Stimulated activated CD4-positive, alpha-beta T cell treated with anti-CD3 and anti-CD28 coated beads, Interleukin-2, amount 100 ng/mL, for 24 hours (primary cell): Measurements from ENCODE around the gene NECTIN3.

Experiments
- DNase-seq, 2 donors: peaks; one replicate each; pipeline ENCODE4 v3.0.0-alpha.2; 2020

The NECTIN3 gene, protein sequence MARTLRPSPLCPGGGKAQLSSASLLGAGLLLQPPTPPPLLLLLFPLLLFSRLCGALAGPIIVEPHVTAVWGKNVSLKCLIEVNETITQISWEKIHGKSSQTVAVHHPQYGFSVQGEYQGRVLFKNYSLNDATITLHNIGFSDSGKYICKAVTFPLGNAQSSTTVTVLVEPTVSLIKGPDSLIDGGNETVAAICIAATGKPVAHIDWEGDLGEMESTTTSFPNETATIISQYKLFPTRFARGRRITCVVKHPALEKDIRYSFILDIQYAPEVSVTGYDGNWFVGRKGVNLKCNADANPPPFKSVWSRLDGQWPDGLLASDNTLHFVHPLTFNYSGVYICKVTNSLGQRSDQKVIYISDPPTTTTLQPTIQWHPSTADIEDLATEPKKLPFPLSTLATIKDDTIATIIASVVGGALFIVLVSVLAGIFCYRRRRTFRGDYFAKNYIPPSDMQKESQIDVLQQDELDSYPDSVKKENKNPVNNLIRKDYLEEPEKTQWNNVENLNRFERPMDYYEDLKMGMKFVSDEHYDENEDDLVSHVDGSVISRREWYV

DNA sequence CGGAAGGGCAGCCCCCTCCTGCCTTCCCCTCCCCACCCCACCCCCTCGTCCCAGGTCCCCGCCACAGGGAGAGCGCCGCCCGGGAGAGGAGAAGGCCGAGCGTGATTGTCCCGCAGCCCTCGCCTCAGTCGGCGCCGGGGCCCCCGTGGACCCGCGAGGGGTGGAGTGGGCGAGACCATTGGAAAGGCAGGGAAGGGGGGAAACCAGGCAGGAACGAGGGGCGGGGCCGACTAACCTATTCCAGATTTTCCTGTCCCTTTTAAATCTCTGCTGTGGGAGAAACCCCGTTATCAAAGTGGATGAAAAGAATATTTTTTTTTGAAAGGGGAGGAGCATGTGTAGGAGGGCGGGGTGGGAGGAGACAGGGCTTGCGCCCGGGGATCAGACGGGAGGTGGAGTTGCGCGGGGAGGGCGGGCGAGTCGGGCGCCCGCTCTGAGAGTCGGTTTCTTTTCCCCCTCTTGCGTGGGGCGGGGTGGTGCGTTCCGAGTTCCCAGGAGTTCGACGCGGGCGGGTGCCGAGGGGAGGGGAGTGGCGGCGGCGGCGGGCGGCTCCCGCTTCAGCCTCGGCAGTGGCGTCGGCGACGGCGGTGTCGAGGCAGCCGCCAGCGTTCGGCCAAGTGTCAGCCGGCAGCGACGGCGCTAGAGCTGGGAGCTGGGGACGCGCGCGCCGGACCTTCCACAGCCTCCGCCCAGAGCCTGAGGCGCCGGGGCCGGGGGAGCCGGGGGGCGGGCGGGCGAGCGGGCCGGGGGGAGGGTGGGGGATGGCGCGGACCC is at the start of gene NECTIN3:
TSS of gene NECTIN3 (plus strand) at position 560 of the 774 bp plus-strand sequence. CDS start at position 762, 202 bp downstream.
- DNase-seq = peak; percentile 84 to 87

DNA sequence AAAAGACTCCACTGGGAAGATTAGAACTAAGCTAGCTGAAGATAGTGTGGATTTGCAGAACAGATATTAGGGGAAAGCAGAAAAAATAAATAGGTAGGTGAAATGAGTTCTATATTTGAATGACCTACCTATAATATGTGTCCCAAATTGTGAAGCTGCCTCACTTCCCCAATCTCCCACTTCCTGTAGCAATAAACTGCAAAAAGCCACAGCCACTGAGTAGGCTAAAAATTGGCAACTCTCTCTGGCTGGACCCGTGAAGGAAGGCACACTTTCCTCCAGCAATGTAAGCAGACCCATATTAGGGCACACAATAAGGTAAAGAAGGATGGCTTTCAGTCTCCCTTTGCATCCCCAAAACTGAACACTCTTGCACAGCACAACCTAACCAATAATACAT is 43.7 kb upstream of the NECTIN3 start:
- no peak for DNase-seq

DNA sequence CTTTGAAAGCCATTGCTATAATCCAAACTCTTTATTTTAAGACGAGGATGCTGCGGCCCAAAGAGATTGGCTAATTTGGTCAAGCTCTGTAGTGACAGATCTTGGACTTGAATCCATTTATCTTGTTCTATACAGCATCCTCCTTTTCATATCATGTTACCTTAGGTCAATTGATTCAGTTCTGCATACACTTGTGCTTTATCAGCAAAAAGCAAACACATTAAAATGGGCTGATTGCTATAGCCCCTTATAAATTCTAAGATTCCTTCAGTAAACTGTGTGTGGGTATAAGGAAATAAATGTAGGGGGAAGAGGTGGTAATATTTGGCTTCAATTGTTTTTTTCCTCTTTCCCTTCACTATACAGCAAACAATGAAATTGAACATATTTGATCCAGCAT is 40.1 kb upstream of the NECTIN3 start:
- DNase-seq = no peak

DNA sequence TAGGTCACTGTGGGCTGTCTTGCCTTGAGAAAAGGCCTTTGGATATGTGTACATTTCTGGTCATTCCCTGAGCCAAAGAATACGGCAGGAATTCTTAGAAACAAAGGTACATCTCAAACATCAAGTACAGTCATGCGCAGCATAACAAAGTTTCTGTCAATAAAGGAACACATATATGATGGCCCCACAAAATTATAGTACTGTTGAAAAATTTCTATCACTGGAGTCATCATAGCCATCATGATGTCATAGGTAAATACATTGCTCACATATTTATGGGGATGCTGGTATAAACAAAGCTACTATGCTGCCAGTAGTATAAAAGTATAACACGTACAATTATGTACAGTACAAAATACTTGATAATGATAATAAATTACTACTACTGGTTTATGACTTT is 38.9 kb upstream of the NECTIN3 start:
- no peak for DNase-seq

DNA sequence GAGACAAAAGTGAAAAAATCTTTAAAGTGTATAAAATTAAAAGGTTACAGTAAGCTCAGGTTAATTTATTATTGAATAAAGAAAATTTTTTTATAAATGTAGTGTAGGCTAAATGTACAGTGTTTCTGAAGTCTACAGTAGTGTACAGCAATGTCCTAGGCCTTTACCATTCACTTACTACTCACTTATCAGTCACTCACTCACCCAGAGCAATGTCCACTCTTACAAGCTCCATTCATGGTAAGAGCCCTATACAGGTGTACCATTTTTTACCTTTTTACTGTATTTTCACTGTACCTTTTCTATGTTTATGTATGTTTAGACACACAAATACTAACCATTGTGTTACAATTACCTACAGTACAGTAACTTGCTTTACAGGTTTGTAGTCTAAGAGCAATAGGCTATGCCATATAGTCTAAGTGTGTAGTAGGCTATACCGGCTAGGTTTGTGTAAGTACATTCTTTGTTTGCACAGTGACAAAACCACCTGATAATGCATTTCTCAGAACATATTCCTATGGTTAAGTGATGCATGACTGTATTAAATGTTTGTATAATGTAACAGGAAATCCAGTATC is 38.1 kb upstream of the NECTIN3 start:
- no peak for DNase-seq

DNA sequence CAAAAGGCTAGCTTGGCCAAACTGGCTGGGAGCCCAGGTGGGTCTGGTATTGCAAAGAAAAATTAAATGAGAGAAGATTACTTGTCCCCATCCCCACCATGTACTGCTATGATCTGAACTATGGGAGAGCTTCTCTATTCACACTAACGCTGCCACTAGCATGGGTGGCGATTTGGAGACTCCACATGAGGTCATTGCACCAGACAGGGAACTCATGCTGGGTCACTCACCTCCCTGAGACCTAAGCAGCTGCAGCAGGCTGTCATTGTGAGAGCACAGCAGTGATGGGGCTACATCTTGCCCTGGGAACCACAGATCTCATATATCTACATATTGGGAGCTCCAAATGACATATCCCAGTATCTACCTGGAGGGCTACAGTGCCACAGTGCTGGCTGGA is 36.3 kb upstream of the NECTIN3 start:
- no peak for DNase-seq

DNA sequence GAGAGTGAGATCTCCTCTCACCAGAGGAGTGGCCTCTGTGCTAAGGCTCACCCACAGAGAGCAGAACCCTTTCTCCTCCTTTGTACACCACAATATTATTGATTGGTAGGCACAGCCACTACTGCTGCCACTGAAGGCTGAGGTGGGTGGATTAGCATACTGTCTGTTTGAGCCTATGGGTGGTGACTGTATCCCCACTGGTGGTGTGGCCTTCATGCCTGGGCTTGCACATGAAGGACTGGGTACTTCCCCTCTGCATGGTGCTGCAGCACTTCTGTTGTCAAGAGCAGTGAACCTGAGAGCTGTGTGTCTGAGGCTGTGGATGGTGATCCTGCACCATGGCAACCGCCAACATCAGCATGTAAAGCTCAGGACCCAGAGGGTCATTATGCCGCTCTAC is 35.7 kb upstream of the NECTIN3 start:
- no peak for DNase-seq

DNA sequence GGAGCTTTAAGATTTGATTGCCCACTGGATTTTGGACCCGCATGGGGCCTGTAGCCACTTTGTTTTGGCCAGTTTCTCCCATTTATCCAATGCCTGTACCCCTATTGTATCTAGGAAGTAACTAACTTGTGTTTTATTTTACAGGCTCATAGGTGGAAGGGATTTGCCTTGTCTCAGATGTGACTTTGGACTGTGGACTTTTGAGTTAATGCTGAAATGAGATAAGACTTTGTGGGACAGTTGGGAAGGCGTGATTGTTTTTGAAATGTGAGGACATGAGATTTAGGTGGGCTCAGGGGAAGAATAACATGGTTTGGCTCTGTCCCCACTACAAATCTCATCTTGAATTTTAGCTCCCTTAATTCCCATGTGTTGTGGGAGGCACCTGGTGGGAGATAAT is 30.7 kb upstream of the NECTIN3 start:
- DNase-seq = no peak

DNA sequence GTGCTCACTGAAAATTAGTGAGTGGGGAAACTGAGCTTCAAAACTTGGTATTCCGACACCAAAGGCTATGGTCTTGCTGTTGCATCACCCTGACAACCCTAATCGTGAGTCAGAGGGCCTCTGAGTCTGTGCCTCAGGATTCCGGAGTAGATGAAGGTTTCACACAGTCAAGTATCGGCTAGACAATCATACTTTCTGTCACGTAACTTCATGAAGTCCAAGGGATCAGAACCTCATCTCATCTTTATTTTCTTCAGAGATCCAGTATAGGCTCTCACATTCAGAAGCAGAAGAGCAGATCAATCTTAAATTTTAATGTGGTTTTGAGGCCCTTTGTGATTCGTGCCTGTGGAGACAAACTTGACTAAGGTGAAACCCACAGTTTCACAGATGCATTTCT is 26.1 kb upstream of the NECTIN3 start:
- no peak for DNase-seq

DNA sequence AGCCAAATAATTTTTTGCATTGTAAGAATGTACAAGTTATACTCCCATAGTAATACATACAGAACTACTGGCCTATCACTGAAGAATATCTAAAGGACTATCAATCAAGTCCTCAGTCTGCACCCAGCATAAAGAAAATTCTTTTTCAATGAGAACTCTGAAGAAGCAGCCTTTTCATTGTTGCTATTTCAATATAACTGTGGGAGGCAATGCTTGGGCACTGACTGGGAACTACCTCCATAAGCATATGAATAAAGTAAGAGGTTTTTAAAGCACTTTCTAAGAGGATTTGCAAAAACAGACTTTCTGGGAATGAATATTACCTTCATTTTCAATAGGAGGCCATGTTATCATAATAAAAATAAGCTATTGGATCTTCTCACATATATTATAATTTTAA is 24.6 kb upstream of the NECTIN3 start:
- no peak for DNase-seq

DNA sequence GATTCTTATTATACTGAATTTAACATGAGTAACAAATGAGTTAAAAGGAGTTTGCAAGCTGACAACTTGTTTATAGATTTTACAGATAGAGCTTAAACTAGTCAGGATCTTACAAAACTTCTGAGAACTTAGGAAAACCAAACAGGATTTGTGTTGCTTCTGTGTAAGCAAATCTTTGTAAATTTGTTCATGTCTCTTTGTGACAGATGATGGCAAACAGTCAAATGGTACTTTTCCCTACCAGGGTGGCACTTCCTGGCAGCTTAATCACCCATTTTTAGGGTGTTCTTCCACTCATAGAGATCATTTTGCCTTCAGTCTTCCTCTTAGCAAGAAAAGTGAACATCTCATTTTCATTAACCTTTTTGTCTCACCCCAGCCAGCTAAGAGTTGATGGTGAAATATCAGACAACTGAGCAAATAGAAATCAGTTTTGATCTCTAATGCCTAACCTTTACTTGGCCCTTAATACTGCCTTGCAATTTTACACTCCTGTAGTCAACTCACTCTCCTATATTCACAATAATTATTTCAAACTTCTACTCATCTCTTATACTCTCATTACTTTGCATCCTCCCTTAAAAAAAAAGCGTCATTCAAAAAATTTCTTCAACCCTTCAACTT is 23.7 kb upstream of the NECTIN3 start:
- no peak for DNase-seq

DNA sequence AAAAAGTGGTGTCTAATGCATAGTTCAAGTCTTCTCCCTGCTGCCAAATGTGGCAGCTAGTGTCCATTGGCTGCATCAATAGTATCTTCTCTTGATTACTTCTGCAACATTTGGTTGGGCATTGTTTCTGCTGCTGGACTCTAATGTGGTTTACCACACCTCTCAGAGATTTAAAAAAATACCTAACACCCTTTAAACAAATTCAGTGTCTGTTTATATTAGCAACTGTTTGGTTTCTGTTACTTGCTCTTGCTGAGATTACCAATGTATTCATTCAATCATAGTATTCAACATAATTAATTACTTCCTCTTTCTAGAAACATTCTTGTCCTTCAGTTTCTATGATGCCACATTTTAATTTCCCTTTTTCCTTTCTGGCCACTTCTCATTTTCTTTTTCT is 20.3 kb upstream of the NECTIN3 start:
- DNase-seq = no peak

DNA sequence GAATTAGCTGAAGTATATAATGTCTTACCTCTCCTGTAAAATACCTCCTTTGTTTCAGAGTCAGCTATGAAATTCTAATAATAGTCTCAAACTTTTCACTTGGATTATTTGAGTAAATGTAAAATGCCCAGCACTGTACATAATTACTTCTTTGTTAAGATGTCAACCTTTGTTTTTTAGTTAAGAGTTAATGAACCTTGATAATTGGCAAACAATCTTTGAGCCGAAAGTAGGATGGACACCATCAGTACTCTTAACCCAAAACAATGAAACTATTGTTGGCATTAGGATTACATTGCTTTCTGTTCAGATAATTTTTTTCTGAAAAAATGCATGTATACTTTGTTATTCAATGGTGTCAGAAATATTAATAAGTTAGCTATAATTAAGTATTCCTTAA is 3.0 kb upstream of the NECTIN3 start:
- no peak for DNase-seq

DNA sequence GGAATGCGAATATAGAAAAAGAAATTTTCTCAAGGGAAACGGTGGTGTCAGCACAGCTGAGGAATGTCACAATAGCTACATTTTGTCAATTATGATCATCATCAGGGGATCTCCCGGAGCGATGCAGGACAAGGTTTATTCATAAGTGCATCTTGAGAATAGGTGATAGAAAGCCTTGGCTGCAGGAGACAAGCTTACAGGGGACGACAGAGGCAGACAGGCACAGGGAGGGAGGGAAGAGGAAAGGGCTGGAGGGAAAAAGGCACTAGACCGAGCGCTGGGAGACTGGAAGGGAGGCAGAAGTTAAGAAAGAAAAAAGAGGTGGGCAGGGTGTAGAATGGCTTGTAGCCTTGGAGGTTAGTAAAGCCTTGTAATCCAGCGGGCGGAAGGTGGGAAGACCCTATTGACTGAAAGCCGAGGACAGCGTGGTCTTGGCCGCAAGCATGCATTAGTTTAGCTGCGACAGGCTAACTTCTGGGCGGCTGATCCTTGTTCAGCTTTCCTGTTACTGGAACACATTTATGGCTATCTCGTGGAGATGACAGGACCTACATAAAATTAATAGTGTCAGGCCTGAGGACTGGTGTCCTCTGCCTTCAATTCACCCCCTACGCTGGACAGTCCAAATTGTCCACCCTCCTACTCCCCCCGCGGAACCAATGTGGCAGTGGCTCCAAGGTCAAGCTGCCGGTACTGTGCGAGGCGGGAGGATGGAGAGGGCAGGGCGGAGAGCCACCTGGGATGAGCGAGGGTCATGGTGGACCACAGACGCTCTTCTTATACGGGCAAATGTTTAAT is 1.4 kb upstream of the NECTIN3 start:
- no peak for DNase-seq

DNA sequence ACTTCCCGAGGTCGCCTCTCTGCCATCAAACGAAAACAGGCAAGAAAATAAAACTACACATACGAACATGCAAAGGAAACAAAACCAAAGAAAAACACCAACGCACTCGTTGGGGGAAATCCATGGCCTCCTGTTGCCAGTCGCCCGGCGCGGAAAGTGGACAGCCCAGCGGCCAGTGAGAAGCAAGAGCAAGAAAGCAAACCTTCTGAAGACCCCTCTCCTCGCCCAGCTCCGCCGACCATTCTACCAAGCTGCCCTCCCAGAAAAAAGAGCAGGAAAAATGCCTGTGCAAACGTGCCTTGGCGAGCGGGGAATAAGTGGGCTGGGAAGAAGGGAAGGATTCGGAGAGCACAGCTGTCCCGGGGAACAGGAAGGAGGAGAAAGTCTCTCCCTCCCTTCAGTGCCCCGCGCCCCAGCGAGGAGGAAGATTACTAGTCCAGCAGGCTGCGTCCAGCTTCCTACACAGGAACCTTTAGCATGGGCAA is 802 bp upstream of the NECTIN3 start:
- peak; percentile 35 to 39 for DNase-seq

DNA sequence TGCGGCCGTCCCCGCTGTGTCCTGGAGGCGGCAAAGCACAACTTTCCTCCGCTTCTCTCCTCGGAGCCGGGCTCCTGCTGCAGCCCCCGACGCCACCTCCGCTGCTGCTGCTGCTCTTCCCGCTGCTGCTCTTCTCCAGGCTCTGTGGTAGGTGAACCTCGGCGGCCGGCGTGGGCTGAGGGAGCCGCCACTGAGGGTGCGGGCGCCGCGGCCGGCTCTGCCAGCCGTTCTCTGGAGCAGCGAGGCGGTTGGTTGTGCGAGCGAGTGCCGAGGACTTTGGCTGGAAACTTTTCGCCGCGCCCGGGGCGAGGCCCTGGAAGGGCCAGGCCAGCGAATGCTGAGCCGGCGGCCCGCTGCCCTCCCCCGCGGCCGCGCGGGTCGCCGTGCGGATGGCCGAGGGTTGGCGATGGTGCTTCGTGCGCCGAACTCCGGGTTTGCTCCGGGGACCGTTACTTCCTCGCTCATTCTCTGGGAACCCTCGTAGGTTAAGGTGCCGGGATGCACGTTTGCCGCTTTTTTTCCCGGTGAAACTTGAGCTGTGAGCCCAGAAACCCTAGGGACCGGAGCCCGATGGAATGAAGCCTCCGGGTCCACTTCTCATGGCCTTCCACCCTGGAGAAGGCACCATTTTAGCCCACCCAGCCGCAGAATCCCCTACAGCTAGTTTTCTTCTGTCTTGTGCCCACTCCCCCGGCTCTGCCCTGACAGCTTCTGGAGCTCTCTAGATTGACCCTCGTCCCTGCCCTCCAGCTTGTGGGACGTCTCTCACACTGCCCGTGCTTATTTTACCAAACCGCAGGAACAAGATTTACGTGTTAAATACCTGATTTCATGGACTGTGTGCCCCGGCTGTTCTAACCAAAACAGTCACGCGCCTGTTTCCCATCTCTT is 660 bp downstream of the NECTIN3 start:
- peak; percentile 32 to 40 for DNase-seq

DNA sequence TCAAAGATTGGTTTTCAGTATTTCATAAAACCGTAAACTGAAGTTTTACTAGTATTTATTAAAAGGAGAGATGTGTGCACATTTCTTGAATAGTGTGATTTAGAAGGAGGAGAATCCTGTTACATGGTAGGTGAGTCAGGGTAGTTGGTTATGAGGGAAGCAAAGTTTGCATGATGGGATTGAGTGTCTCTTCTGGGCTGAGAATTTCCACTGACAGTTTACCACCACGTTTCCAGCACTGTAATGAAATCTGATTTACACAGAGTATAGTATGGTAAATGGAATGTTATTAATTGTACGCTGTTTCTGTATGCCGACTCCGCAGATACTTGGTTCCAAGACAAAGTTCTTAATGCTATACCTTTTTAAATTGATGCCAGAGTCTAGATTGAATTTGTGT is 1.6 kb downstream of the NECTIN3 start:
- DNase-seq = no peak

DNA sequence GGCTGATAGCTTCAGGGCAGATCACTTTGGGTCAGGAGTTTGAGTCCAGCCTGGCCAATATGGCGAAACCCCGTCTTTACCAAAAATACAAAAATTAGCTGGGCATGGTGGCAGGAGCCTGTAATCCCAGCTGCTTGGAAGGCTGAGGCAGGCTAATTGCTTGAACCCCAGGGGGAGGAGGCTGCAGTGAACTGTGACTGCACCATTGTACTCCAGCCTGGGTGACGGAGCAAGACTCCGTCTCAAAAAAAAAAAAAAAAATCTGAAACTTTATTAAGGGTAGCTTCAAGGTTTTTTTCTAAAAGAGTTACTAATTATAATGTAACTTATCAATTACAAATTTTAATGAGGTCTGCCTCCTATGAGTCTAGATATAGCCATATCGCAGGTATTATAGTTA is 5.1 kb downstream of the NECTIN3 start:
- DNase-seq = no peak

DNA sequence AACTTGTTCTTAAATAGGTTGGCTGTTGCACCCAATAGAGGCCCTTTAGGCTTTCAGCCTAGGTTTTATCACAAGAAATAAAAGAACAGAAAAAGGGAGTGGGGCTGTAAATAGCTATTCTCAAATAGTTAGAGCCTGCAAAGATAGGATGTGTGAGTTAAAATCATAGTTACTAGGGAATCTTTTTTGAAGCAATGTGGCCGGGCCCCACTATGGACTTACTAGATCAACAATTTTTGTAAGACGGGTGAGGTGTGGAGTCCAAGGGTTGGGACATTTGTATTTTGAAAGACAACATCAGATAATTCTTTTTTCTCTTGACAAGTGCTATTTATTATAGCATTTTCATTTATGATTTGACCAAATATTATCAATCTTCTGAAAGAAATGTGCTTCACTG is 5.8 kb downstream of the NECTIN3 start:
- DNase-seq = no peak

DNA sequence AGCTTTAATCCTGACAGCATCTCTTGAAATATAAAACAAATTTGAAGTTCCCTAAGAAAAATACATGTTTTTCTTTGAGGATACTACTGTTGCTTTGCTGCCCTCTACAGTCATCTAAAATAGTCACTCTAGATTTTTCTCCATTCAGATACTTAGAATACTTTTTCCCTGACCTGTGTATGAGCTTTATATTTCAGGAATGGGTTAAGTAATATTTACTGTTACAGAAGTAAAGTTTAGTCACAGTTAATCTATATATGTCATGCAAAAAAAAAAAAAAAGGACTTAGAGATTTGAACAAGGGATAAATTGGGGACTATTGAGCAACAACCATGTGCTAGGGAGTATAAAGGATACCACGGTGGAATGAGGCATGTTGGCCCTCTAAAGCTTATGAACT is 8.8 kb downstream of the NECTIN3 start:
- no peak for DNase-seq

DNA sequence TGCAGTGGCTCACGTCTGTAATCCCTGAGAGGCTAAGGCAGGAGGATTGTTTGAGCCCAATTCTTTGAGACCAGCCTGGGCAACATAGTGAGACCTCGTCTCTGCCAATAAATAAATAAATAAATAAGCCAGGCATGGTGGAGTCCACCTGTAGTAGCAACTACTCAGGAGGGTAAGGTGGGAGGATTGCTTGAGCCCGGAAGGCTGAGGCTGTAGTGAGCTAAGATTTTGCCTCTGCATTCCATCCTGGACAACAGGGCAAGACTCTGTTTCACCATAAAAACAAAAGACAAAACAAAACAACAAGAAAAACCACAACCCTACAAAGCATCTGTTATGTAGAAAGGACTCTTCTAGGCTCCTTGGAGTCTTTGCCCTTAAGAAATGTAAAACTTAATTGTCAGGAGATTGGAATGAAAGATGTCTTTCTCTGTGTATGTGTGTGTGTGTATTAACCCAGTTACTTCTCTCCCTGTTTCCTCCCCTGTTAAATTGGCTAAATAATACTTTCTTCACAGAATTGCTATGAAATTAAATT is 9.5 kb downstream of the NECTIN3 start:
- no peak for DNase-seq
